ENCODE results near the gene PAX7.

DNA sequence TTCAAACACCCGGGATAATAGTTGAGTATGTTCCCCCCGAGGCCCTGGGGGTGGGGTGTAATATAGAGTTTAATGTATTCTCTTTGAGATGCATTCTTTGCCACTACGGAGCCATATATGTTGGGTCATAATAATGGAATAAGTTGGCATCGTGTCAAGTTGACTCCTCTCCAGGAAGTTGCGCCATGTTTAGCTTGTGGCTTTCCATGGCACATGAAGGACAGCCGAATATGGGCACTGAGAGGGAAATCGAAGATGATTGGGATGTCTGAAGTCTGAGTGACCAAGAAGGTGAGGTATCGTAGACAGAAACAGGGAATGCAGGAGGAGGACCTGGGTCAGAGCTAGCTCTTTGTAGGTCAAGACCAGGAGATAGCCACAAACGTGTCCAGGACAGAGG, 92.6 kb downstream of the PAX7 start:
- TF ChIP-seq, protein P1, sequence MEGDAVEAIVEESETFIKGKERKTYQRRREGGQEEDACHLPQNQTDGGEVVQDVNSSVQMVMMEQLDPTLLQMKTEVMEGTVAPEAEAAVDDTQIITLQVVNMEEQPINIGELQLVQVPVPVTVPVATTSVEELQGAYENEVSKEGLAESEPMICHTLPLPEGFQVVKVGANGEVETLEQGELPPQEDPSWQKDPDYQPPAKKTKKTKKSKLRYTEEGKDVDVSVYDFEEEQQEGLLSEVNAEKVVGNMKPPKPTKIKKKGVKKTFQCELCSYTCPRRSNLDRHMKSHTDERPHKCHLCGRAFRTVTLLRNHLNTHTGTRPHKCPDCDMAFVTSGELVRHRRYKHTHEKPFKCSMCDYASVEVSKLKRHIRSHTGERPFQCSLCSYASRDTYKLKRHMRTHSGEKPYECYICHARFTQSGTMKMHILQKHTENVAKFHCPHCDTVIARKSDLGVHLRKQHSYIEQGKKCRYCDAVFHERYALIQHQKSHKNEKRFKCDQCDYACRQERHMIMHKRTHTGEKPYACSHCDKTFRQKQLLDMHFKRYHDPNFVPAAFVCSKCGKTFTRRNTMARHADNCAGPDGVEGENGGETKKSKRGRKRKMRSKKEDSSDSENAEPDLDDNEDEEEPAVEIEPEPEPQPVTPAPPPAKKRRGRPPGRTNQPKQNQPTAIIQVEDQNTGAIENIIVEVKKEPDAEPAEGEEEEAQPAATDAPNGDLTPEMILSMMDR (IDR thresholded peaks at IDR 0.05; ENCODE audit: insufficient read depth, low read depth, low read length) = no peak
- TF ChIP-seq EZH2 (IDR thresholded peaks at IDR 0.05; ENCODE audit: insufficient read depth, low read length) = no peak

All from astrocyte (in vitro differentiated cells and primary cell).